ENCODE data around the gene ZNF132. TPM values are rescaled to one million over a fixed set of nuclear protein-coding genes. Genes with fewer than 3 reads are reported as not detected.

ZNF132 gene
- total RNA-seq, 4 donors from 2014 or later: 4.1 to 8.6 (median 6.2) TPM

DNA sequence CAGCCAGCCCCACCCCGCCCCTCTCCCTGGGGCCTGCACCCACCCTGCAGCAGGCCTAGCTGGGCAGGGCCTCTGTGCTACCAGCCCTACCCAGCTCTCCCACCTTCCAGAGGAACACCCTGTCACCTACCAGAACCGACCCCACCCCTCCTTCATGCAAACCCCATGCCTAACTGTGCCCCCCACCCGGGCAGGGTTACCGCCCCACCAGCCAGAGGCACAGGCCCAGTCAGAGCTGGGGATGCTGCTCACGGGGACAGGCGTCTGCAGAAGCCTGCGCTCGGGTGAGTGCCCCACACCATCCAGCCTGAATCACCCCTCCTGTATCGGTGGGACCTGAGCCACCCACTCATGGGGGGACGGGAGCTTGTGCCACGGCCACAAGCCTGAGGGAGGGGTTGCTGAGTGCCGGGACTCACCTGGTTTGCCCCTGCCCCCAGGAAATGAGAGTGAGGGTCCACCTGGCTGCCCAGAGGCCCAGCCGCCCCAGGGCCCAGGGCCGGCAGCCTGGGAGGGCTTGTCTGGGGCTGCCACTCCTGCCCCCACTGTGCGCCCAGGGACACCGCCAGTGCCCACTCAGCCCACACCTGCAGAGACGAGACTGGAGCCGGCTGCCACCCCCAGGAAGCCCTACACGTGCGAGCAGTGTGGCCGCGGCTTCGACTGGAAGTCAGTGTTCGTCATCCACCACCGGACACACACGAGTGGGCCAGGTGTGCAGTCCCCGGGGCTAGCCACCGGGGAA is 40.0 kb upstream of the ZNF132 start:
- Histone ChIP-seq H3K27me3 (no peaks in the 10 kb centered on the region), H3K9me3 (no peaks in the 10 kb centered on the region), H3K4me1 (peaks cover 0 to 32% (median 12%) of the 10 kb centered on the region in 3 donors), H3K27ac (no peak overlapping the region), H3K4me3 (no peak overlapping the region), H3K36me3 (peaks cover 0 to 52% of the 10 kb centered on the region in 2 donors)
- TF ChIP-seq EP300 (IDR thresholded peaks at IDR 0.05) (no peak), POLR2A (IDR thresholded peaks at IDR 0.05) (no peak), POLR2AphosphoS5 (IDR thresholded peaks at IDR 0.05) (no peak)
- TF ChIP-seq, protein P1, sequence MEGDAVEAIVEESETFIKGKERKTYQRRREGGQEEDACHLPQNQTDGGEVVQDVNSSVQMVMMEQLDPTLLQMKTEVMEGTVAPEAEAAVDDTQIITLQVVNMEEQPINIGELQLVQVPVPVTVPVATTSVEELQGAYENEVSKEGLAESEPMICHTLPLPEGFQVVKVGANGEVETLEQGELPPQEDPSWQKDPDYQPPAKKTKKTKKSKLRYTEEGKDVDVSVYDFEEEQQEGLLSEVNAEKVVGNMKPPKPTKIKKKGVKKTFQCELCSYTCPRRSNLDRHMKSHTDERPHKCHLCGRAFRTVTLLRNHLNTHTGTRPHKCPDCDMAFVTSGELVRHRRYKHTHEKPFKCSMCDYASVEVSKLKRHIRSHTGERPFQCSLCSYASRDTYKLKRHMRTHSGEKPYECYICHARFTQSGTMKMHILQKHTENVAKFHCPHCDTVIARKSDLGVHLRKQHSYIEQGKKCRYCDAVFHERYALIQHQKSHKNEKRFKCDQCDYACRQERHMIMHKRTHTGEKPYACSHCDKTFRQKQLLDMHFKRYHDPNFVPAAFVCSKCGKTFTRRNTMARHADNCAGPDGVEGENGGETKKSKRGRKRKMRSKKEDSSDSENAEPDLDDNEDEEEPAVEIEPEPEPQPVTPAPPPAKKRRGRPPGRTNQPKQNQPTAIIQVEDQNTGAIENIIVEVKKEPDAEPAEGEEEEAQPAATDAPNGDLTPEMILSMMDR (IDR thresholded peaks at IDR 0.05): no peak
- WGBS, 2 donors (ENCODE audit: low coverage in 1 of 2): 75% methylated on average over 1 of the region's 28 CpGs; no CpG with 5 or more reads in 1 of the 2 donors
- no peak for ATAC-seq

DNA sequence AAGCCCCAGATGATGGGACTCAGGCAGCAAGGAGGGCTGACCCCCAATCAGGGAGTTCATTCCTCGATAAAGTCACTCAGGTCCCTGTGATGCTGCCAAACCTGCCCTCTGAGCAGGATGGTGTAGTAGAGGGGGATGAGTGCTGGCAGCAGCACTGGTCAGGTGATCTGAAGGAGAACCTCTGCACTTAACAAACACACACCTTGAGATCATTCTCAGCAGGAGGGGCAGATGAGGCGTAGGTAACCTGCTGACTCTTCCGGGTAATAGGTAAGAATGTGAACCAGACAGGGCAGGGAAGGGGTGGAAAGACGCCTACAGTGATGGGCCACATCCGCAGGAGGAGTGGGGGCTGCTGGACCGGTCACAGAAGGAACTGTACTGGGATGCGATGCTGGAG is 39.4 kb upstream of the ZNF132 start:
- TF ChIP-seq POLR2AphosphoS5 (IDR thresholded peaks at IDR 0.05): no peak
- TF ChIP-seq POLR2A (IDR thresholded peaks at IDR 0.05): no peak
- TF ChIP-seq, protein P1 (IDR thresholded peaks at IDR 0.05): no peak
- no peak overlapping the region for H3K27ac ChIP-seq
- ATAC-seq: no peak
- no peak overlapping the region for H3K4me3 ChIP-seq
- H3K36me3 ChIP-seq: peaks cover 0 to 53% of the 10 kb centered on the region in 2 donors
- H3K4me1 ChIP-seq: peaks cover 0 to 35% (median 12%) of the 10 kb centered on the region in 3 donors
- no peaks in the 10 kb centered on the region for H3K9me3 ChIP-seq
- no peaks in the 10 kb centered on the region for H3K27me3 ChIP-seq
- 82 to 91% methylated on average over 4 to 6 of the region's 7 CpGs for WGBS, 2 donors (ENCODE audit: low coverage in 1 of 2)

DNA sequence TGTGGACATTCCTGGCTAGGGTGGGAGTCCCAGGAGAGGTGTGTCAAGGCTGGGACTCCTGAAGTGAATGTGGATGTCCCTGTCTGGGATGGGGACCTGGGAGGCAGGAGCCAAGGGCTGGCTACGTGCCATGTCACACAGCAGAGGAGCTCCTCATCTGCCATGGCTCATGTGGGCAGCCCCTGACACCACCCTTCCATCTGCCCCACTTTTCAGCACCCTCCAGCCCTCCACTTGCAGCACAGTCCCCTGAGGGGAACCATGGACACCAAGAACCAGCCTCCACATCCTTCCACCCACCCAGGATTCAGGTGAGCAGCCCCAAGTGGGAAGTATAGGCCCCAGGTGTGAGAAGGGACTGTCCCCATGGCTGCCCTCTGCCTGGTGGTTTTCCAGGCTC is 37.9 kb upstream of the ZNF132 start:
- peaks cover 0 to 66% of the 10 kb centered on the region in 2 donors for H3K36me3 ChIP-seq
- TF ChIP-seq, protein P1 (IDR thresholded peaks at IDR 0.05): no peak
- TF ChIP-seq POLR2A (IDR thresholded peaks at IDR 0.05): no peak
- TF ChIP-seq EP300 (IDR thresholded peaks at IDR 0.05): no peak
- no peak for TF ChIP-seq POLR2AphosphoS5 (IDR thresholded peaks at IDR 0.05)
- WGBS, 2 donors (ENCODE audit: low coverage in 1 of 2): no CpG with 5 or more reads among the region's 1 CpG

DNA sequence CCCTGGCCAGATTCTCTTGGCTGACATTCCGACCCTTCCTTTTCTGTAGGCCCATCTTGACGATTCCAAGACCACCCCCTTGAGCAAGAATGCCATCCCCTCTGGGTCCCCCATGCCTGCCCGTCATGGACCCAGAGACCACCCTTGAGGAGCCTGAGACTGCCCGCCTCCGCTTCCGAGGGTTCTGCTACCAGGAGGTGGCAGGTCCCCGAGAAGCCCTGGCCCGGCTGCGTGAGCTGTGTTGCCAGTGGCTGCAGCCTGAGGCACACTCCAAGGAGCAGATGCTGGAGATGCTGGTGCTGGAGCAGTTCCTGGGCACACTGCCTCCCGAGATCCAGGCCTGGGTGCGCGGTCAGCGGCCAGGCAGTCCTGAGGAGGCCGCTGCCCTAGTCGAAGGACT is 37.2 kb upstream of the ZNF132 start:
- Histone ChIP-seq H3K27ac (peak overlapping the region in 3 of 4 donors; percentile 87 to 94 (median 91)), H3K27me3 (no peaks in the 10 kb centered on the region), H3K4me3 (peak overlapping the region in 1 of 2 donors; percentile 71), H3K9me3 (no peaks in the 10 kb centered on the region), H3K4me1 (peaks cover 0 to 27% (median 12%) of the 10 kb centered on the region in 3 donors), H3K36me3 (peaks cover 0 to 69% of the 10 kb centered on the region in 2 donors)
- ATAC-seq: no peak
- TF ChIP-seq POLR2A (IDR thresholded peaks at IDR 0.05): no peak
- 85% methylated on average over 5 of the region's 15 CpGs; no CpG with 5 or more reads in 1 of the 2 donors for WGBS, 2 donors (ENCODE audit: low coverage in 1 of 2)

More for the DNA sequence above, 37.9 kb upstream of the ZNF132 start:
- no peaks in the 10 kb centered on the region for H3K27me3 ChIP-seq
- no peak for ATAC-seq
- H3K27ac ChIP-seq: peak overlapping the region in 3 of 4 donors; percentile 87 to 94 (median 91)
- H3K4me3 ChIP-seq: no peak overlapping the region
- no peaks in the 10 kb centered on the region for H3K9me3 ChIP-seq
- peaks cover 0 to 27% (median 12%) of the 10 kb centered on the region in 3 donors for H3K4me1 ChIP-seq

DNA sequence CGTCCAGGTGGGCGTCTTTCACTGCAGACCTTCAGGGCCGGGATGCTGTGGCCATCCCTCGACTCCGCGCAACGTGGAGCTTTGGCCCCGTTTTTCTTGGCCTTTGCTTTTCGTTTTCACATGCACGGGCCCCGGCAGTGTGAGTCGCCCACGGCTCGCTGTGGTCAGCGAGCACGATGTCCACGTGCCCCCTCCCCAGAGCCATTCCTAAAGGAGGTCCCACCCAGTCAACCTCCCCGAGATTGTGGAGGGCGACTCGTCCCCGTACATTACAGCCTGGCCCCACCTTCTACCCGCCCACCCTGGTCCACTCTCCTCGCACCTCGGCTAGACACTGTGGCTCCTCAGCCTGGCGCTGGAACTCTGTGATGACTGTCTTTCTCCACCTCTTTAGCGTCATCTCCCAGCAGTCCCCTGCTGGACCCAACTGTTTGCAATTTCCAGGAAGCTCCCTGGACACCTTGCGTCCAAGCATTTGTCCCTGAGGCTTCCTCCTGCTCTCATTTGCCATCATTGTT is 36.6 kb upstream of the ZNF132 start:
- H3K27ac ChIP-seq: peak overlapping the region; percentile 68 to 94 (median 89)
- no peak for ATAC-seq
- TF ChIP-seq EP300 (IDR thresholded peaks at IDR 0.05): no peak
- TF ChIP-seq POLR2AphosphoS5 (IDR thresholded peaks at IDR 0.05): peak; percentile 64
- peak overlapping the region; percentile 59 to 71 for H3K4me3 ChIP-seq
- peaks cover 0 to 27% (median 12%) of the 10 kb centered on the region in 3 donors for H3K4me1 ChIP-seq
- WGBS, 2 donors (ENCODE audit: low coverage in 1 of 2): 2 to 7% methylated on average over 5 to 10 of the region's 27 CpGs
- no peaks in the 10 kb centered on the region for H3K27me3 ChIP-seq
- no peaks in the 10 kb centered on the region for H3K9me3 ChIP-seq
- H3K36me3 ChIP-seq: peaks cover 0 to 69% of the 10 kb centered on the region in 2 donors

Data from gastroesophageal sphincter (tissue), 4 donors.